Thyroid gland (tissue), 4 donors: Measurements from ENCODE around the gene SPECC1.

Source experiments
- CTCF ChIP-seq, 6 experiments: fragments of 200-600 bp in 3 of 6; fragments of 450-650 bp in 3 of 6; sonication (generic) in 3 of 6; IDR thresholded peaks; one replicate each; pipeline ENCODE4 v1.5.1; 2016 to 2019; ENCODE audit warnings: antibody characterized with exemption in 6 of 6, mild to moderate bottlenecking in 2 of 6, inconsistent platforms in 1 of 6, moderate library complexity in 1 of 6
- POLR2A ChIP-seq, 2 donors: fragments of 450-650 bp; IDR thresholded peaks; one replicate each; pipeline ENCODE4 v1.6.1; 2017; ENCODE audit warnings: antibody characterized with exemption in 2 of 2, mild to moderate bottlenecking in 2 of 2, moderate library complexity in 1 of 2

- TF ChIP-seq CTCF (IDR thresholded peaks at IDR 0.05) (no peak), POLR2A (IDR thresholded peaks at IDR 0.05) (no peak)
Observed at GRCh38 chr17:20032636-20033035, 23.5 kb downstream of the SPECC1 start.
